ENCODE data around the gene RNF157. TPM values are rescaled to one million over a fixed set of nuclear protein-coding genes. Genes with fewer than 3 reads are reported as not detected.

RNF157 gene
- total and polyA plus RNA-seq, 2 of the 13 experiments (the other 11 are each of a cell fraction or from before 2014, with no cell fraction given), result 0.44 to 1.5 TPM

DNA sequence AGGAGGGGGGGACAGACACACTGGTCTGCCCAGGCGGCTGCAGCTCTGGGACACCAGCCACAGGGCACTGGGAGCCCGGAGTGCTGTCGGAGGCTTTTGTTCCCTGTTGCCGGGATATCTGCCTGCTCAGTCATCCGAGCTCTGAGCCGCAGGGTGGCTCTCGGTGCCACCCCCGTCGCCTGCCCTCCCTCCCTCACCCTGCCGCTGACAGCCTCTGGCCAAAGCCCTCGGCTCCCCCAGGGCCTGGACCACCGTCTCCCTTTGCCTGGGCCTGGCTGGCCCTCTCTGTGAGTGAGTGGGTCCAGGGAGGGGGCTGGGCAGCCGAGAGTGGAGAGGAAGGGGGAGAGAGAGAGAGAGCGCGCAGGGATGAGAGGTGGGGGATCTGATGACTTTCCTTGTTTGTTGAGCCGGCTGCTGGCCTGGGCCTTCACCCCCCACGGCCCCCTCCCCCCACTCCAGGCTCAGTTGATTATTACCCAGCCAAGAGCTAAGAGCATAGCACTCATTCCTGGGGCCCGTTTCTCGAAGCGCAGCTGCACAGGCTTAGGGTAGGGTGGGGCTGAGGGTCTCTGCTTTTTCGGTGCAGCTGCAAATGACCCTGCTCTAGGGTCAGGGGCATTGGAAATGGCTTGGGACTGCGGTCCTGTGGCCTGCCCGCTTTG is 101.9 kb downstream of the RNF157 start (continued):
- TF ChIP-seq AGO2 (optimal IDR thresholded peaks at IDR 0.05; ENCODE audit: low read depth, low read length), result peak; percentile 24
- peak; percentile 46 for TF ChIP-seq HNRNPK (IDR thresholded peaks at IDR 0.05; ENCODE audit: low read depth, low read length, poor library complexity, severe bottlenecking)
- peak; percentile 78; the same call in 1 of the 2 replicates for TF ChIP-seq MTA1 (CRISPR knock-in tag; IDR thresholded peaks at IDR 0.05; ENCODE audit: borderline replicate concordance)
- TF ChIP-seq POLR2AphosphoS5 (IDR thresholded peaks at IDR 0.05; ENCODE audit: low read depth, low read length), result peak; percentile 45; the same call in 1 of the 2 replicates
- TF ChIP-seq HNRNPH1 (optimal IDR thresholded peaks at IDR 0.05; ENCODE audit: low read depth, low read length), result no peak
- TF ChIP-seq HOXD1 (CRISPR knock-in tag; IDR thresholded peaks at IDR 0.05), result peak; percentile 69; the same call in 1 of the 2 replicates
- TF ChIP-seq SP2 (CRISPR knock-in tag; IDR thresholded peaks at IDR 0.05), result no peak
- TF ChIP-seq ZFY (CRISPR knock-in tag; IDR thresholded peaks at IDR 0.05), result peak; percentile 88
- TF ChIP-seq ZSCAN29 (CRISPR knock-in tag; conservative IDR thresholded peaks at IDR 0.05), result 0 out of 2 replicates have a peak, but pooled peaks have one; percentile 54
- TF ChIP-seq ZNF263 (CRISPR knock-in tag; IDR thresholded peaks at IDR 0.05), result no peak
- no peak for TF ChIP-seq ZNF780A (CRISPR knock-in tag; IDR thresholded peaks at IDR 0.05)
- TF ChIP-seq, protein P1, sequence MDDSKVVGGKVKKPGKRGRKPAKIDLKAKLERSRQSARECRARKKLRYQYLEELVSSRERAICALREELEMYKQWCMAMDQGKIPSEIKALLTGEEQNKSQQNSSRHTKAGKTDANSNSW (CRISPR knock-in tag; IDR thresholded peaks at IDR 0.05; ENCODE audit: borderline replicate concordance), result no peak
- TF ChIP-seq REL (CRISPR knock-in tag; conservative IDR thresholded peaks at IDR 0.05), result no peak
- no peak for TF ChIP-seq KDM1A (CRISPR knock-in tag; IDR thresholded peaks at IDR 0.05)
- TF ChIP-seq, protein P2, sequence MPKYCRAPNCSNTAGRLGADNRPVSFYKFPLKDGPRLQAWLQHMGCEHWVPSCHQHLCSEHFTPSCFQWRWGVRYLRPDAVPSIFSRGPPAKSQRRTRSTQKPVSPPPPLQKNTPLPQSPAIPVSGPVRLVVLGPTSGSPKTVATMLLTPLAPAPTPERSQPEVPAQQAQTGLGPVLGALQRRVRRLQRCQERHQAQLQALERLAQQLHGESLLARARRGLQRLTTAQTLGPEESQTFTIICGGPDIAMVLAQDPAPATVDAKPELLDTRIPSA (CRISPR knock-in tag; IDR thresholded peaks at IDR 0.05; ENCODE audit: borderline replicate concordance), result no peak
- TF ChIP-seq TBX2 (CRISPR knock-in tag; IDR thresholded peaks at IDR 0.05; ENCODE audit: borderline replicate concordance), result peak; percentile 82
- no peak for TF ChIP-seq CC2D1A (CRISPR knock-in tag; IDR thresholded peaks at IDR 0.05)
- TF ChIP-seq ZNF382 (CRISPR knock-in tag; IDR thresholded peaks at IDR 0.05; ENCODE audit: borderline replicate concordance), result no peak
- TF ChIP-seq, protein P3, sequence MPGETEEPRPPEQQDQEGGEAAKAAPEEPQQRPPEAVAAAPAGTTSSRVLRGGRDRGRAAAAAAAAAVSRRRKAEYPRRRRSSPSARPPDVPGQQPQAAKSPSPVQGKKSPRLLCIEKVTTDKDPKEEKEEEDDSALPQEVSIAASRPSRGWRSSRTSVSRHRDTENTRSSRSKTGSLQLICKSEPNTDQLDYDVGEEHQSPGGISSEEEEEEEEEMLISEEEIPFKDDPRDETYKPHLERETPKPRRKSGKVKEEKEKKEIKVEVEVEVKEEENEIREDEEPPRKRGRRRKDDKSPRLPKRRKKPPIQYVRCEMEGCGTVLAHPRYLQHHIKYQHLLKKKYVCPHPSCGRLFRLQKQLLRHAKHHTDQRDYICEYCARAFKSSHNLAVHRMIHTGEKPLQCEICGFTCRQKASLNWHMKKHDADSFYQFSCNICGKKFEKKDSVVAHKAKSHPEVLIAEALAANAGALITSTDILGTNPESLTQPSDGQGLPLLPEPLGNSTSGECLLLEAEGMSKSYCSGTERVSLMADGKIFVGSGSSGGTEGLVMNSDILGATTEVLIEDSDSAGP (CRISPR knock-in tag; IDR thresholded peaks at IDR 0.05; ENCODE audit: borderline replicate concordance), result peak; percentile 88; the same call in 1 of the 2 replicates
- no peak; the same call in 1 of the 2 replicates for TF ChIP-seq GZF1 (CRISPR knock-in tag; IDR thresholded peaks at IDR 0.05)
- peak; percentile 75; the same call in 1 of the 2 replicates for TF ChIP-seq PHF8 (CRISPR knock-in tag; IDR thresholded peaks at IDR 0.05)
- peak; percentile 94 for TF ChIP-seq TEAD3 (CRISPR knock-in tag; optimal IDR thresholded peaks at IDR 0.05; ENCODE audit: borderline replicate concordance)
- TF ChIP-seq NCOA2 (CRISPR knock-in tag; IDR thresholded peaks at IDR 0.05), result peak; percentile 81
- peak; percentile 25 for TF ChIP-seq ZFP36 (IDR thresholded peaks at IDR 0.05; ENCODE audit: borderline replicate concordance, low read depth, low read length, partially characterized antibody)
- 0 out of 2 replicates have a peak, but pooled peaks have one; percentile 42 for TF ChIP-seq ZNF773 (CRISPR knock-in tag; IDR thresholded peaks at IDR 0.05; ENCODE audit: borderline replicate concordance)
